Amniotic stem cell (primary cell): ENCODE measurements around the gene TBCB.
"Not testable (repeated sequence)": the region's sequence is repeated elsewhere in the genome, so short reads cannot be mapped to it uniquely, and the experiment has no call there.

Source experiments
- DNase-seq: peaks from one replicate; lab custom pipeline; 2025; lab: John Stamatoyannopoulos, UW

Gene TBCB

DNA sequence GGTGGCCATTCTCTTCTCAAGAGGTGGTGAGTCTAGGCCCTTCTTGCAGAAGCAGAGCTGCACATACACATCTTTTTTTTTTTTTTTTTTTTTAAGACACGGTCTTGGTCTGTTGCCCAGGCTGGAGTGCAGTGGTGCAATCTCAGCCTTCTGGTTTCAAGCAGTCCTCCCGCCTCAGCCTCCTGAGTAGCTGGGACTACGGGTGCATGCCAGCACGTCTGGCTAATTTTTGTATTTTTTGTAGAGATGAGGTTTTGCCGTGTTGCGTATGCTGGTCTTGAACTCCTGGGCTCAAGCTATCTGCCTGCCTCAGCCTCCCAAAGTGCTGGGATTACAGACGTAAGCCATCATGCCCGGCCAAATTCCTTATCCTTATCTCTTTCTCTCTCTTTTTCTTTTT lies 58.6 kb downstream of the TBCB start:
- not testable (repeated sequence) for DNase-seq
